GOT3 (cell line): Measurements from ENCODE around the gene NSRP1.
"Not testable (repeated sequence)": the region's sequence is repeated elsewhere in the genome, so short reads cannot be mapped to it uniquely, and the experiment has no call there.

Experiments
- DNase-seq: peaks from one replicate; lab custom pipeline; 2025; ENCODE audit warnings: mixed read lengths; lab: John Stamatoyannopoulos, UW

Gene NSRP1

DNA sequence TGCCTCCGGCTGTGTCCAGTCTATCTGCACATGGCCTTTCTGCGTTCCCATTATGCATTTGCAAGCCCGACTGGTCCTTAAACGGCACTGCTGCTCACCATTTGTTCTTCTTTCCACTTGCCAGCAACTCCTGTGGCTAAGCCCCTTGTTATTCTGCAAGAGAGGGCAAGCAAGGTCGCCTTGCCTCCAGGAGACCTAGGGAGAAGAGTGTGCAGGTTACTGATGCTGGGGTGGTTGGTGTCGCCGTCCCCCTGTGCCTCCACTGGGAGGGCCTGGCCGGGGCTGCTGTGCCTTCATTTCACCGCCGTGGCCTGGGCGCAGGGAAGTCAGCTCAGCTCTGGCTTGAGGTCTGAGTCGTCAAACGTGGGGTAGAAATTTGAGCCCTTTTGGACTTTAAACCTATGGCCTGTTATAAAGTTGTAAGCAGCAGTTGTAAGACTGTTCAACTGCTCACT, 106.1 kb downstream of the NSRP1 start:
- DNase-seq: no peak

GRCh38 chr17:30224419-30224960, 107.9 kb downstream of the NSRP1 start:
- no peak for DNase-seq

- no peak for DNase-seq
Observed at GRCh38 chr17:30225112-30225511, 108.5 kb downstream of the NSRP1 start.

DNA sequence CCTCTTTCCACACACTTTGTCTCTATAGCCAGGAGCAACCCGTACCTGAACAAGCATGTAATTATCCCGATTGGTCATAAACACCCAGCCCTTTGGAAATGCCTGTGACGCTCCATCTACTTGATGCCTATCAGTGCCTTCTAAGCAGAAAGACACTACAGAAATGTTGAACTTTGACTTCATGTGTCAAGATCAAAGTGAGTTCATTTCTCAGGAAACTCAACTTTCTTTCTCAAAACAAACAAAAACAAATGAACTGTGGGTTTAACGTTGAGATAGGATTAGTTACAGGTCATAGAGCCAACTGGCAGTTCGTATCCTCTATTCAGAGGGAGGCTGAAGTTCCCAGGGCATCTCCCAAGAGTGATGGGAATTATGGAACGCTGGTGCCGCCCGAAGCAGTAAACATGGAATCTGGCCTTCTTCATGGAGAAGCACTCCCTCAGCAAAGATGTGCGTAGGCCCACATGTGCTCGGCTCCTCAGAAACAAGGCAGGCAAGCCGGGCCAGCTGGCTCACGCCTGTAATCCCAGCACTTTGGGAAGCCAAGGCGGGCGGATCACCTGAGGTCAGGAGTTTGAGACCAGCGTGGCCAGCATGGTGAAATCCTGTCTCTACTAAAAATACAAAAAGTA, 109.4 kb downstream of the NSRP1 start:
- DNase-seq: no peak

DNA sequence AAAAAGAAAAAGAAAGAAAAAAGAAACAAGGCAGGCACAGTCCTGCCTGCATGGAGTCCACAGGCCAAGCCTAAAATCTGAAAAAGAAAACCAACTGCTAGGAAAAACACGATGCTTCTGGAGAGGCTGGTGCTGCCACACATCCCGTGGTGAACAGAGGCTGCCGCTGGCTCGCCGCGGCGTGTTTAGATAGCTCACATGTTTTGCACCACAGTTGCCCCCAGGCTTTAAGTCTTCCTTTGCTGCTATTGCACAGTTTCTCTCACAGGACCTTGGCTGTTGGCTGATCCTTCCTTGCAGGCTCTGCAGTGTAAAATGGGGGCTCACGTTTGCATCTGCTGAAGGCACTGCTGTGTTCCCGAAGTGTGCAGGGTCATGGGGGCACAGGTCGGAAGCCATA, 110.3 kb downstream of the NSRP1 start:
- no peak for DNase-seq

DNA sequence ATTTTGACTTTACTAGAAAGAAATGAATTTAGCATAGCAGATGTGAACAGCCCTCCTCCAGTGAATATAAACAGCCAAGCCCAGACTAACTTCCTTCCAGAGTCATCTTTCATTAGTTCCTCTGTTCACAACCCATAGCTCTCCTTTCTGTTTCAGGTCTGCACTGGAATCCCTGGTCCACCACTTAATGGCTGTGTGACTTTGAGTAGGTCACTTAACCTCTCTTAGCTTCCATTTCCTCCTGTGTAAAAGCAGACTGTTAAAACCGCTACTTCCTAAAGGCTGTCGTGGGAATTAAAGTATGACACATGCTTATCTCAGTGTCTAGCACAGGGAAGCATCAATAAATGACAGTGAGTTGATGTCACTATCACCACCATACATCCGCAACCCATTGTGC, 111.4 kb downstream of the NSRP1 start:
- DNase-seq: no peak

DNA sequence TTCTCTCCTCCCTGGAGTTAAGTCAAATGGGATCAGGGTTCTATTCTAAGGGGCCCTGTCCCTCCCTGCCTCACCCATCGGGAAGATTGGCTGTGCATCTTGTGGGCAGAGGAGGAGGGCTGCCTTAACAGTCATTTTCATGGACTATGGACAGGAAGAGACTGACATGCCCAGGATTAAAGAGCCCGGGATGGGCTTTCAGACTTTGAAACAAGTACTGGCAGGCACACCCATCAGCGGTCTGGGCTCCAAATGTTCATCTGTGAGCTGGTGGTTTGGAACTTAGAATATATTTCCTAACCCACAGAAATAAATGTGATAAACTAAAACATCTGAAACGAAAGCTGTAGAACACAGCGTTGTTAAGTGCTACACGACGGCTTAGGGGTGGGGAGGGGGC, 112.4 kb downstream of the NSRP1 start:
- DNase-seq: no peak

DNA sequence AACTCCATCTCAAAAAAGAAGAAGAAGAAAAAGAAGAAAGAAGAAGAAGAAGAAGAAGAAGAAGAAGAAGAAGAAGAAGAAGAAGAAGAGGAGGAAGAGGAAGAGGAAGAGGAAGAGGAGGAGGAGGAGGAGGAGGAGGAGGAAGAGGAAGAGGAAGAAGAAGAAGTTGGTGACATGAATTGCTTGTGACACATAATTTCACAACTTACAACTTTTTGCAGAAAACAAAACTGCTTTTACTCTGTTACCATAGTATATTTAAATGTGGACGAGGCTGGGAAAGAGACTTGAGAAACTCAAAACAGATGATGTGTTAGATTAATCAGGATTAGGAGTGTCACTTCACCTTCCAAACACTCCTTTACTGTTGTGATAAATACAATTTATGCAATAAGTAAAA, 113.4 kb downstream of the NSRP1 start:
- DNase-seq: not testable (repeated sequence)

DNA sequence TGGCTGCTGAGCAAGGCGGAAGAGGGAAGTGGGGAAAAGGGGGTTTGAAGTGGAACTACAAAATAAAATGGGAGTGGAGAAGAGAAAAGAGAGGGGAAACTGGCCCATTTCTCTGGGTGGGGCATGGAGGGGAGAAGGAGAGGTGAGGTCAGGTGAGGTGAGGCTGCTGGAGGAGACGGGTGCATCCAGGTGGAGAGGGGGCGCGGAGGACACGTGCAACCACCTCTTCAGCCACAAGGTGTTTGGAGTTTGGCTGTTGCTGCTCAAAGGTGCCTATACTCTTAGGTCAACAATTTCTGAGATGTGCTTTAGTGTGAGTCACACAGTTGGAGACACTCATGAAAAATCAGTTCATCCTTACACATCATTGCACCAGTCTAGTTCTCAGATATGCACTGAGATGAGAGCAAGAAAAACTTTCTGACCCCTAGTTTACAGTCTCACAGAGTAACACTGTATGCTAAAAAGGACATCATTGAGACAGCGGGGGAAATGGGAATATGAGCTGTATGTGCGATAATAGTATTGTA, 114.0 kb downstream of the NSRP1 start:
- DNase-seq: no peak

DNA sequence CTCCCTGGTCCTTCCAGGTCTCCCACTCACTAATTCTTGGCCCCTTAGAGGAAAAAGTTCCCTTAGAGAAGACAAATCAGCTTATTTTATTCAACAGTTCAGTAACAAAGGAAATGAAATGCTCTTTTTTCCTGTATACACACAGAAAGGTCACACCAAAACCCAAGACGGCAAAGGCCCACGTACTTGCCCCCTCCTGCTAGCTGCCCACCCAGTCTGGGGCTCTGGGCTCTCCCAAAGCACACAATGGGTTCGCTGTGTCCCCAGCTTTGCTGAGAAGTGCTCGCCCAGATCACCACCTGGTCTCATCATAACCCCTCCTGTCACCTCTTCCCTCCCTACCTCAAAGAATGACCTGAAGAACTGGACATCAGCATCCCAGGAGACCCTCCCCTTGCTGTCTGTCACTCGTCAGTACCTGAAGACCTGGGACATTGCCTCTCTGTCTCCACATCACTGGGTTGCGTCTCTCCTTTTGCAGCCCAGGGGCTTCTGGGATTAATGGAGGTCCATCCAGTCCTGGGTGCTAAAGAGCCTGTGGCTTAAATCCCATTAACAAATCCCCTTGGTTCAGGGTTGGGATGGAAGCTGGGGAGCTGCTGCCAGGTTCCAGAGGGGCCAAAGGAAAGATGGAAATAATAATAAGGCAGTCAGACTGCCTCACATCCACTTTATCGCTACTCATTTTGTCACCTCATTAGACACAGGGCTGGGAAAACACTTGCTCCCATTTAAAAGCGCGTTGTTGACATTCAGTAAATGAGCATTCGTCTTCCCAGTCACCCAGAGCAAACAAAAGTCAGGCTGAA, 115.6 kb downstream of the NSRP1 start:
- DNase-seq: no peak

GRCh38 chr17:30232824-30233427, 116.3 kb downstream of the NSRP1 start:
- no peak for DNase-seq

- no peak for DNase-seq
Observed at GRCh38 chr17:30234296-30234695, 117.7 kb downstream of the NSRP1 start.

- no peak for DNase-seq
Observed at GRCh38 chr17:30234964-30235363, 118.3 kb downstream of the NSRP1 start.

- DNase-seq: no peak
Observed at GRCh38 chr17:30235386-30236296, 119.0 kb downstream of the NSRP1 start, which contains the start of gene SLC6A4. Gene SLC6A4, minus strand, starts transcription at chr17:30235697. Its CDS starts 13,739 bp downstream, at chr17:30221958.
